H54 (cell line): Measurements from ENCODE around the gene ZC3H4.
"Not testable (repeated sequence)": the region's sequence is repeated elsewhere in the genome, so short reads cannot be mapped to it uniquely, and the experiment has no call there.

ENCODE experiments used
- DNase-seq: peaks from one replicate; pipeline ENCODE4 v3.0.0; 2011; ENCODE audit warnings: low spot score, mixed read lengths; ENCODE audit not compliant: insufficient read length
- FAIRE-seq: peaks from 3 replicates; lab custom pipeline; 2011; peaks lifted over from hg19 to GRCh38; lab: Jason Lieb, UNC
- POLR2A ChIP-seq: IDR thresholded peaks from 2 replicates; pipeline ENCODE4 v1.6.1; 2011; ENCODE audit warnings: low read depth, mild to moderate bottlenecking, low read length

The ZC3H4 gene

GRCh38 chr19:47145639-47146486 lies 32.3 kb upstream of the ZC3H4 start:
- no peak for TF ChIP-seq POLR2A
- DNase-seq (no peak), FAIRE-seq (no peak)

- DNase-seq (no peak), FAIRE-seq (no peak)
- TF ChIP-seq POLR2A = no peak
These were observed 31.1 kb upstream of the ZC3H4 start for GRCh38 chr19:47144630-47145029.

GRCh38 chr19:47143322-47144073 lies 29.9 kb upstream of the ZC3H4 start:
- no peak for FAIRE-seq
- TF ChIP-seq POLR2A = no peak
- DNase-seq = no peak

GRCh38 chr19:47142779-47143178 lies 29.2 kb upstream of the ZC3H4 start:
- TF ChIP-seq POLR2A = no peak
- no peak for DNase-seq
- FAIRE-seq = no peak

GRCh38 chr19:47141695-47142094 lies 28.1 kb upstream of the ZC3H4 start:
- FAIRE-seq = no peak
- TF ChIP-seq POLR2A = no peak
- DNase-seq = no peak

GRCh38 chr19:47141252-47141651 lies 27.7 kb upstream of the ZC3H4 start:
- not testable (repeated sequence) for FAIRE-seq
- peak; percentile 24 for DNase-seq

- no peak for TF ChIP-seq POLR2A
- DNase-seq (no peak), FAIRE-seq (no peak)
These were observed 21.6 kb upstream of the ZC3H4 start for GRCh38 chr19:47135156-47135555.

GRCh38 chr19:47134545-47134944 lies 21.0 kb upstream of the ZC3H4 start:
- DNase-seq (no peak), FAIRE-seq (no peak)

GRCh38 chr19:47133021-47133471 lies 19.5 kb upstream of the ZC3H4 start:
- no peak for TF ChIP-seq POLR2A
- FAIRE-seq = no peak
- no peak for DNase-seq

More at GRCh38 chr19:47134545-47134944, 21.0 kb upstream of the ZC3H4 start:
- TF ChIP-seq POLR2A = no peak

- no peak for DNase-seq
- no peak for TF ChIP-seq POLR2A
- no peak for FAIRE-seq
These were observed 18.7 kb upstream of the ZC3H4 start for GRCh38 chr19:47132194-47132852.

- DNase-seq (peak; percentile 84), FAIRE-seq (peak; percentile 81)
- TF ChIP-seq POLR2A = peak; percentile 82
These were observed 17.1 kb upstream of the ZC3H4 start, which contains the start of gene SAE1 for GRCh38 chr19:47130589-47131227. Gene SAE1 (plus strand): TSS chr19:47130835. CDS start chr19:47130931, 96 bp downstream.

GRCh38 chr19:47130120-47130588 lies 16.6 kb upstream of the ZC3H4 start:
- no peak for TF ChIP-seq POLR2A
- FAIRE-seq (no peak), DNase-seq (no peak)

- DNase-seq = no peak
- no peak for TF ChIP-seq POLR2A
- no peak for FAIRE-seq
These were observed 16.0 kb upstream of the ZC3H4 start for GRCh38 chr19:47129579-47129978.

GRCh38 chr19:47125669-47125938 lies 12.0 kb upstream of the ZC3H4 start:
- DNase-seq (no peak), FAIRE-seq (no peak)
- no peak for TF ChIP-seq POLR2A
